ENCODE results near the gene PAAF1.

Gene PAAF1

DNA sequence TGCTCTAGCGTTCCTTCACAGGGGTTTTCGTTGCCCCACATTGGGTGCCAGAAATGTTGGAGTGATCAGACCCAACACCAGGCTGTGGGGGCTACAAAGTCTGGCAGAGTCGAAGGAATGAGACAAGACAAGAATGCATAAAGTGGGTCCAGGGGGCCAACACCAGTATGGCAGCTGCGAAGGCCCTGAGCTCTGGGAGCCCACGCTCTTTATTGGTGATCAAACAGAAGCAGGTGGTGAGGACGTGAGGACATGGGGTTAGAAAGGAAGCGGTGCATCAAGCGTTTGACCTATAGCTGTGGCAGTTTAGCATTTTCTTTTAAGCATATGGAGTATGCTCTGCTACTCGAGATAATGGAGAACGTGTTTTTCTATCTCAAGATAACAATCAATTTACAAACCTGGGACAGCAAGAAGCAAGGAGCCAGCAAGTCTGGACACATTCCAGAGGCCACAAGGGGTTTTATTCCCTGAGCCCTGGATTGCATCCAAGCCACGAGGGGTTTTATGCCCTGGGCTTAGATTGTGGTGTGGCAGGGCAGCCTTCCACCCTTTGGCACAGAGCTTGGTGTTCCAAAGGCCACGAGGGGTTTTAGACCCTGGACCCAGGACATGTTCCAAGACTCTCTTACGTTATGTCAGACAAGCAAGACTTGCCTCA is 70.1 kb downstream of the PAAF1 start:
- FAIRE-seq = no peak

DNA sequence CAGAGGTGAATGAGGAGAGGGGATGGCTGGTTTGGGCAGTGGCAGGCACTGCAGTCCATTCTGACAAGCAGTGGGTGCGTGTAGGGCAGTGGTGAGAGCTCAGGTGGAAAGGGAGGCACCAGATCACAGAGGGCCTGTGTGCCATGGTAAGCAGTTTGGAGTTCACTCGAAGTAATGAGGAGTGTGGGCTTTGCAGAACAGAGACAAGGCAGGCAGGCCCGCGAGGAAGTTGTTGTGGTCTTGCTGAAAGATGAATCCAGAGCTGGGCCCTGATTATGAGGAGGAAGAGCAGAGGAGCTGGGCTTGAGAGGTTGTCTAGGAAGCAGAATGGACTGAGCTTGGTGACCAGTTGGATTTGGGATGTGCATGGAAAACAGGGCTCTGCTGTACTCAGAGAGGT is 72.4 kb downstream of the PAAF1 start:
- no peak for FAIRE-seq

DNA sequence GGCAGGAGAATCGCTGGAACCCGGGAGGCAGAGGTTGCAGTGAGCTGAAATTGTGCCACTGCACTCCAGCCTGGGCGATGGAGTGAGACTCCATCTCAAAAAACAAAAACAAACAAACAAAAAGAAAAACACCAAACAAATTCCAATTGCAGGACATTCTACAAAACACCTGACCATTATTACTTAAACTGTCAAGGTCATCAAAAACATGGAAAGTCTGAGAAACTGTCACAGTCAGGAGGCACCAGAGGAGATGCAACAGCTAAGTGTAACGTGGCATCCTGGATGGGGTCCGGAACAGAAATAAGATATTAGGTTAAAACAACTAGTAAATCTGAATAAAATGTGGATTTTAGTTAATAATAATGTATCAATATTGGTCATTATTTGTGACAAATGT is 73.1 kb downstream of the PAAF1 start:
- FAIRE-seq = no peak

DNA sequence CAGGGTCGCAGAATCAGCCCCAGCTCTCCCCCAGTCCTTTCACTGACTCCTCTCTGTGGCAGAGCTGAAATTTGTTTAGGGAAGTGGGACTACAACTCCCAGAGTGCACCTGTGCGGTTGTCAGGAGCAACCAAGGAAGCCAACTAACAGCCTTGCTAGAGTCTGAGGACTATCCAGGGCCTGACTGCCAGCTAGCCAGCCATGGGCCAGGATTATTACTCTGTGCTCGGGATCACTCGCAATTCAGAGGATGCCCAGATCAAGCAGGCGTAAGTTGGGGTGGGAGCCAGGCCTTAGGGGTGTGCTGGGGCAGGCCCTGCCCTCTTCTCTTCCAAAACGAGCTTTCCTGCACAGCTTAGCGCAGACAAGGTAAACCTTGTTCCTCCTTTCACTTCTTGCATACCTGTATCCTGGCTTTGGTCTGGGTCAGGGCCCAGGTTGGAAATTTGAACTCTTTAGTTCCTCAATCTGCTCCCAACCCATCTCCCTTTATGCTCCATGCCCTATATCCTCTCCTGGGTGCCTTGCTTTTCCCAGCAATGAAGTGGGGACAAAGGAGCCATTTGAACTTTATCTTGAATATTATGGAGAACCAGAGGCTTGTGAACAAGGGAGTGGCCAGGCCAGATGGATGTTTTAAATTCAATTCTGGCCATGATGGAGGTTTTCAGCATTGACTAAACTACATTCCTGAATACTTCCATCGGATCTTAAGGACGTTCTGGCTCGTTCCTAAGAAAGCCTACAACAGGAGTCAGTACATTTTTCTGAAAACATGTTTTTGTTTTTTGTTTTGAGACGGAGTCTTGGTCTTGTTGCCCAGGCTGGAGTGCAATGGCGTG is 74.3 kb downstream of the PAAF1 start, which contains the start of gene DNAJB13:
Gene DNAJB13 (plus strand): TSS at position 158 of the 842 bp plus-strand sequence. CDS start 44 bp downstream, at position 202.
- no peak for FAIRE-seq

DNA sequence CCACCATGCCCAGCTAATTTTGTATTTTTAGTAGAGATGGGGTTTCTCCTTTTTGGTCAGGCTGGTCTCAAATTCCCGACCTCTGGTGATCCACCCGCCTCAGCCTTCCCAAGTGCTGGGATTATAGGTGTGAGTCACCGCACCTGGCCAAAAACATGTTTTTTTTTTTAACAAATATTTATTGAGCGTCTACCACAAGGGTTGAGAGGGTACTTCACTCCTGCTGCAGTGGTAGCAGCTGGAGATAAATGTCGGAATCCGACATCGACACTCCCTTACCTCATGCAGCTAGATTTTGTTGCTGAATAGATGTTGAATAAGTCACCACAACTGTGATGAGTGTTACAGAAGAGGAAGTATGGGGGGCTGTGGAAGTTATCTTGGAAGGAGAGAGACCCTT is 75.0 kb downstream of the PAAF1 start:
- FAIRE-seq = no peak

DNA sequence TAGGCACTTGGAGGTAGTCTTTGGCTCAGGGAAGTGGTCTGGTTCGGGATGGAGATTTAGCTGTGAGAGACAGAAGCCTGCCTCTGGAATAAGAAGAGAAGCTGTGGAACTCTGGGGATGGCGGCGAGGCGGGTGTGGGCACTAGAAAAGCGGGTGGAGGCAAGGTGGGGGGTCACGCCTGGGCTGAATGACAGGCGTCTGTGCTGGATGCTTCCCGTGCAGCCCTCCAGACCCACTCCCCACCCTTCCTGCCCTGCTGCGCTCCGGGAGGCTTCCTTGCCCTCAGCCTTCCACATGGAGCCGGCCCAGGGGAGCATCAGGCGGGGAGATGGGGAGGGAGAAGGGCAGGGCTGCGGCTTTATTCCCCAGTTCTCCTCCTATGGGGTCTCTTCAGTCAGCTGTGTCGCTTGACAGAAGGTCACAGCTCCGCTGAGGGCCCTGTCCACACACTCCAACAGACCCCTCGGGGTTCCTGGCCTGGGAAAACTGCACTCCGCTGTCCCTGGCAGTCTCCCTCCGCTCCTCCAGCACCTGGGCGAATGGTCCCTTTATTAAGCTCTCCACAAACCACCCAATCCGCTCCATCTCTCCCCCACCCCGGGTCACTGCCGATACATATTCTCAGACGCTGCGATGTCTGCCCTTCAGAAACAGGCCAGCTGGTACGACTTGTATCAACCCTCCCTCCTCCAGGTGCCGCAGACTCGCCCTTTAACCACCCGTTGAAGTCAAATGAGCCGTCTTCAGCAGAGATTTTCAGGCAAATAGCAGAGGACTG is 80.3 kb downstream of the PAAF1 start:
- no peak for FAIRE-seq

DNA sequence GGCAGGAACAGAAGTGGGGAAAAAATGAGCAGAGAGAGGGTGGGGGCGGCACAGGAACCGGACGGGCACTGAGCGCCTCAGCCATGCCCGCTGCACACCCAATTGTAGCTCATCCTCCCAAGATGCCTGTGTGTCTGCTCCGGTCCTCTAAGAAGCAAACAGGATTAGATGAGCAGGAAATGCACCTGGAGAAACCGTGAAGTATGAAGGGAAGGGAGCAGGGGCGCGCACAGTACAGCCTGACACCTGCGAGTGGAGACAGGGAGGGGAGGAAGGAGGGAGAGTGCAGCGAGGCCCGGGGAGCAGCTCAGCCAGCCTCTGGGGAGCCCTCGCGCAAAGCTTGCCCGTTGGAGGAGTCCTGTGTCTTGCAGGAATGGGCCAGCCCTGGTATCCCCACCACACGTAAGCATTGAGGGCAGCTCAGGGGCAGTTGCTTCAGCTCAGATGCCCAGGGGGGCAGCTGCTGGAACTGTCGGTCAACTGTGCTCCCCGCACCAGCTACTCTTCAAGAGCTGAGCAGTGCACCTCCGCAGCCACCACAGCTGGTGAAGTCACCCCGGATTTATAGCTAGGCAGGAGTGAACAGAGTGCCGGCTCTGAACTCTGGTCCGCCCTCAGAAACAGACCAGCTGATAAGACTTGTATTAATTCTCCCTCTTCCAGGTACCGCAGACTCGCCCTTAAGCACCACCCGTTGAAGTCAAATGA is 81.0 kb downstream of the PAAF1 start:
- FAIRE-seq = no peak

DNA sequence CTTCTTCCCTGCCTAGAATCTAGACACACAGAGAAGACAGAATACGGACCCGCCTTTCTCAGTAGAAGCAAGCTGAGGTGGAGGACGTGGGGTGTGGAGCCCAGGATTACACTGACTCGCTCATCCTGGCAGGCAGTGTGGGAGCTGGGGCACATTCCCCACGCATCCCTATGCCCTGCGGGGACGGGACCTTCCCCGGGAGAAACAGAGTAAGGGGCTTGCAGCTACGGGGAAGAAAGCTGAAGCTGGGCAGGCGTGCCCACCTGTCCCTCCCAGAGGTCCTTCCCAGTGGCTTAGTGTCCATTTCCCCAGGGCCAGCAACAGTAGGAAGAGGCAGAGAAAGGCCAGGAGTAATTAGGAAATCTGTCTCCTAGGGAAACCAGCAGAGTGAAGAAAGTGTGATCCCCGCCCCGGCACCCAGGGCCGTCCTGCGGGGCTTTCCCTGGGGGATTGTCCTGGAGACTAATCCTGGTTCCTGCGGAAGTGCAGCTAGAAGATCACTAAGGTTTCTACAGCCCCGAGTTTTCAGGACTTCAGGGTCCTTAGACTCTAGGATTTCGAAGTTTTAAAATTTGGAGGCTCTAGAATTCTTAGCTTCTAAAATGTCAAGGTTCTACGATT is 81.8 kb downstream of the PAAF1 start:
- FAIRE-seq = no peak

DNA sequence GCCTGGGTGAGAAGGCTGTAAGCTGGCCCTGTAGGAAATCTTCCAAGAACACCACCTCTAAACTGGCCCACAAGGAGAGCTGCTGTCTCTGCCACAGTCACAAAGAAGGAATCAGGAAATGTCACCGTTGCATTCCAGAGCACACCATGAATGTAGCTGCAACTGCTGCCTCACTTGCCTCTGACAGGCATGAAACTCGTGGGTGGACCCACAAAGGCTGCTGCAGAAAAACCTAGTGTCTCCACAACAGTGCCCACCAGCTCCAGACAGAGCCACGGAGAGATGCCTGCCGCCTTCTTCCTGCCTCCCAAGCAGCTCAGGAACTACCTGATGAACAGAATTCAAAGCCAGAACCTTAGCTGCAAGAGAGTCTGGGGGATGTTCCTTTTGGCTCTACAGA is 84.5 kb downstream of the PAAF1 start:
- no peak for FAIRE-seq

DNA sequence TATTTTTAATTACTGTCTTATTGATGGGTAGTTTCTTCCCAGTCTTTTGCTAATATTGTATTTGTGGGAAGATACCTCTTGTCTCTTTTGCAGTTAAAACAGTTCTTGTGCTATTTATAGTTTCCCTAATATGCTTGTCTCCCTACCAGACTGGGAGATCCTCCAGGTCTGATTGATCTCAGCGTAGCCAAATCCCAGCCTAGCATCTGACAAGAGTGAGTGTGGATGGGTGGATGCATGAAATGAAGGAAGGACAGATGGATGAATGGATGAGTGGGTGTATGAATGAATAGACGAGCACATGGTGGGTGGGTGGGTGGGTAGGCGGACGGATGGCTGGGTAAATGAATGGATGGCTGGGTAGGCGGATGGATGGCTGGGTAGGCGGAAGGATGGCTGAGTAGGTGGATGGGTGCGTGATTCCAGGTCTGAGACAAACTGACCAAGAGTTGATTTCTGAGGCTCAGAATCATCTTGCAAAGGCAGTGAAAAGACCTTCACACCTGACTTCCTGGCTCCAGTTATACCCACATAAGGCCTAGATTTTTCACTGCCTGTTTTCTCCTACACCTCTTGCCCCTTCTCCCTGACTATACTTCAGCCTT is 85.4 kb downstream of the PAAF1 start:
- no peak for FAIRE-seq

DNA sequence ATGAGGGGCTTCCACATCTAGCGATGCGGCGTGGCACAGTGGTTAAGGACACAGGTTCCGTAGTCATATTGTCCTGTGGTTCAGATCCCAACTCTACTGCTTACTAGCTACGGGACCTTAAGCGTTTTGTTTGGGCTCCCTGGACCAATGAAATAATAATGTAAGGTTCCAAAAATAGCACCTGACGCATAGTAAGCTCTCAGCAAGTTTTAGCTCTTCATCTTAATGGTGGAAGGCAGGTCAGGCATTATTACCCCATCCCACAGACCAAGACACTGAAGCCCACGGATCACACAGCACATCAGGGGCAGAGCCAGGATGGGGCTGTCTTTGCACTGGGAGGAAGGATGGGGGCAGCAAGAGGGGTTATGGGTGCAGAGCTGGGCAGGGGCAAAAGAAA is 87.1 kb downstream of the PAAF1 start:
- no peak for FAIRE-seq

DNA sequence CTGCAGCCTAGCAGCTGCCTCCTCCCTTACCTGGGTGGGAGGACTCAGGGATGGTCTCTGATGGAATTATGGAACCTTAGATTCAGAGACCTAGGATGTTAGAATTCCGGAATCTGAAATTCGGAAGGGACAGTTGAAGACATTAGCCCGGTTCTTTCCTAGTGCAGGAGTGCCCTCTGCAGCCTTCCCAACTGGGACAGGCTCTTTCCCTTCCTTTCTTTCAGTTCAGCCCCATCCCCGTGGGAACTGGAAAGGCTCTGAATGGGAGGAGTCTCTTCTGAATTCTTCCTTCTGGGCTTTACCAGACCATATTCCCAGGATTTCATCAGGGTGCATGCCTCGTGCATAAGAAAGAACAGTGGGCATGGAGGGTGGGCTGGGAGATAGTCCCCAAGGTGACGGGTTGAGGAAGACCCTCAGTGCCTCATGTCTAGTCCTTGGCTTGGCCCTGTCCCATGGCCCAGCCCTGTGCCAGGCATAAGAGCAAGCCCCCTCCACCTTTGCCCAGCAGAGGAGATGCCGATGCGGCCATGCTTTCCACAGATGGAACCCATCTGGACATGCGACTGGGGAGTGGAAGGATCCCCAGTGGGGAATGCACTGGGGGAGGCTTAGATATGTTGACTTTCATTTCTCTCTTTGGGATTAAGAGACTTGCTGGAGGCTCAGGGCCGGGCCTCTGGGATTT is 88.4 kb downstream of the PAAF1 start:
- FAIRE-seq = no peak

DNA sequence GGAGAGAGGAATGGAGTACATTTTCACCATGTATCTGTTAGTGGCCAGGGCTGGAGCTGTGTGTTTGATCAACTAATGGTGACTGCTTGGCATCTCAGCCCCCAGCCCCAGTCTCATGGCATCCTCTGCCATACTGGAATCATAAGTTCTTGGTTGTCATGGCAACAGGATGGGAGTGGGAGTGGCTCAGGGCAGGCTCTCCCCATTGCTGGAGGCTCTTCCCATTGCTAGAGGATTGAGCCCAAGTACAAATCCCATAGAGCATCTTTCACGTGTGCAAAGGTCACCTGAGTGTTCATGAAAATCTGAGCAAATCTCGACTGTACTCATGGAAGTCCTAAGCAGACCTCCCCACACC is 88.9 kb downstream of the PAAF1 start:
- FAIRE-seq = no peak

DNA sequence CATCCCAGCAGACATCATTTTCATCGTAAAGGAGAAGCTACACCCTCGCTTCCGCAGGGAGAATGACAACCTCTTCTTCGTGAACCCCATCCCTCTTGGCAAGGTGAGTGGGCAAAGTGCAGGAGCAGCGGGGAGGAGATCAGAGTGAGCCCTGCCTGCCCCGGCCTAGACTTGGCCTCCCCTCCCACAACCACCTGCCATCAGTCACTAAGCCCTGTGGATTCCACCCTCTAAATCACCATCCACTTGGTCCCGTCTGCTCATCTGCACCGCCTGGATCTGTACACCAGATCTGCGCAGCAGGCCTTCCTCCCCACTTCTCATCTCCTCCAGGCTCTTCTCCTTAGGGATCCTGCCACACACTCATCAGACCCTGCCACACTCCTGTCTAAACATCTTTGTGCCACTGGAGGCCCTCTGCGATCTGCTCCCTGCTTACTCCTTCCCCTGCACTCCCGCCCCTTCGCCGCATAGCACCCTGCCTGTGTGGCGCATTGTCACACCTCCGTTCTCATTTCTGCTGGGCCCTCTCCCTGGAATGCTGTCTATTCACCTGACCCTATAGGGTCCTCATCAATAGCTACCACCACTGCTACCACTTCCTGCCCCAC is 91.7 kb downstream of the PAAF1 start:
- FAIRE-seq = no peak

DNA sequence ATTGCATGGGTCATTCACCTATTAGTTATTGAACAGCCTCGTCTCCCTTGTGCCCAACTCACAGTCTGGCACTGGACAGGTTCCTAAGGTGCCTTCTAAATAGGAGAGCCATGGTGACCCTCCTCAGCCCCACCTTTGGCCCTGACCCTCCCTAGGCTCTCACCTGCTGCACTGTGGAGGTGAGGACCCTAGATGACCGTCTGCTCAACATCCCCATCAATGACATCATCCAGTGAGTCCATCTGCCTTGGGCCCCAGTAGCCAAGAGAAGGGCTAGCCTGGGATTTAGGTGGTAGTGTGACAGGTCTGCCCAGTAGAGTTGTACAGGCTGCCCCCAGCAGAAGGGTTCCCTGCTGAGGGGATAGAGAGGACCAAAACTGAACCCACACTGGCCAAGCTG is 92.3 kb downstream of the PAAF1 start:
- FAIRE-seq = no peak

DNA sequence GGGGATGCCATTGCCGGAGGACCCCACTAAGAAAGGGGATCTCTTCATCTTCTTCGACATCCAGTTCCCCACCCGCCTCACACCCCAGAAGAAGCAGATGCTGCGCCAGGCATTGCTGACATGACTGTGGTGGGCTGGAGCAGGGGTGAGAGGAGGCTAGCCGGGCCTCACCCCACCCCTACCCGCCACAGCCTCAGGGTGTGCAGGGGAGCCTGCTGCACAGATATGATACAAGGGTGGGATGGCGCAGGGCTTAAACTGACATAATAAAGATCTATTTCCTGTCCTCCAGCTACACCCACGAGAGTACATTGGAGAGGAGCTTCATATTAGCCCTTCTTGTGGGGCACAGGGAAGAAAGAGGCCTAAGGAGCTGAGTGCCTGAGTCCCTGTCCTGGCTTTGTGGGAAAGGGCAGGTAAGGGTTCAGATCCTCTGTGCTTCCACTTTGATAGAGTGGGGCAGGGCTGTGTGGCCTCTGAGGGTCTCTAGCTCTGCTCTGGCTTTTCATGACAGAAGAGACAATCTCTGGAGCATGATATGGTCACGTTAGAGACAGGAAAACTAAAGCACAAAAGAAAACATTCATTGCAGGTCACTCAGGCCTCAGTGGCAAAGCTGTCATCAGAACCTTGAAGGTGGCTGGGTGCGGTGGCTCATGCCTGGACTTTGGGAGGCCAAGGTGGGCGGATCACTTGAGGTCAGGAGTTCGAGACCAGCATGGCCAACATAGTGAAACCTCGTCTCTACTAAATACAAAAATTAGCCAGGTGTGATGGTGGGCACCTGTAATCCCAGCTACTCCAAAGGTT is 93.4 kb downstream of the PAAF1 start:
- no peak for FAIRE-seq

DNA sequence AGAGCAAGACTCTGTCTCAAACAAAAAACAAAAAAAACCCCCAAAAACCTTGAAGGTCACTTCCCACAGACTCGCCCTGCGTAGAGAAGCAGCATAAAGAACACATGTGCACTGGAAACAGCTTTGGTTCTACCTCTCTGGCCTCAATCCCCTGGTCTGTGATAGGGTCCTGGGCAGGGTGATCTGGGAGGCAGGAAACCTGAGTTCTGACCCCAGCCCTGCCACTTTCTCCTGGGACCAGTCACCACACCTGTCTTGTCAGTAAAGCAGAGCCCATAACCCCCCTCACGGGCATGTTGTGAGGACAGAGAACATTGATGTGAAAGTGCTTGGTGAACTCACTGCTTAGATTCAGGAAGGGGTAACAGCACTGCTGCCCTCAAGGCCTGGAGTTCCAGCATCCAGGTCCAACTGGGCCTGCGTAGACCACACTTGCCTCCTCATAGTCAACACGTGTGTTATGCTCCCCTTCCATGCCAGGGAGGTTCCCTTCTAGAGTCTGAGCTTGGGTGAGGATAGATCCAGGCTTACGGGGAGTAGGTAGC is 94.4 kb downstream of the PAAF1 start:
- no peak for FAIRE-seq

DNA sequence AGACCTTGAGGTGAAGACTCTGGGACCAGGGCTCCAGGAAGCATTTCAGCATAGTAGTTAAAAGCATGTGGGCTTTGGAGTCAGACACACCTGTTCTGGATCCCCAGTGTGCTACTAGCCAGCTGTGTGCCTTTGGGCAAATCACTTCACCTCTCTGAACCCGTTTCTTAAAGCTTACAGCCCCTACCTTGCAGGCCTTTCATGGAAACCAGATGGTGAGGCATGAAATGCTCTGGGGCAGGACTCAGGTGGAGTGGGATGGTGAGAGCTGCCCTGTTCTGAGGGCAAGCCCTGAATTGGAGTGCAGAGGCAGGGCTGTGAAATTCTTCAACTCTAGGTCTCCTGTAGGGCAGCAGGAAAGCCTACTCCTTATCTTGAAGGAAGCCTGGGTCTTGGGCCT is 95.4 kb downstream of the PAAF1 start:
- no peak for FAIRE-seq

DNA sequence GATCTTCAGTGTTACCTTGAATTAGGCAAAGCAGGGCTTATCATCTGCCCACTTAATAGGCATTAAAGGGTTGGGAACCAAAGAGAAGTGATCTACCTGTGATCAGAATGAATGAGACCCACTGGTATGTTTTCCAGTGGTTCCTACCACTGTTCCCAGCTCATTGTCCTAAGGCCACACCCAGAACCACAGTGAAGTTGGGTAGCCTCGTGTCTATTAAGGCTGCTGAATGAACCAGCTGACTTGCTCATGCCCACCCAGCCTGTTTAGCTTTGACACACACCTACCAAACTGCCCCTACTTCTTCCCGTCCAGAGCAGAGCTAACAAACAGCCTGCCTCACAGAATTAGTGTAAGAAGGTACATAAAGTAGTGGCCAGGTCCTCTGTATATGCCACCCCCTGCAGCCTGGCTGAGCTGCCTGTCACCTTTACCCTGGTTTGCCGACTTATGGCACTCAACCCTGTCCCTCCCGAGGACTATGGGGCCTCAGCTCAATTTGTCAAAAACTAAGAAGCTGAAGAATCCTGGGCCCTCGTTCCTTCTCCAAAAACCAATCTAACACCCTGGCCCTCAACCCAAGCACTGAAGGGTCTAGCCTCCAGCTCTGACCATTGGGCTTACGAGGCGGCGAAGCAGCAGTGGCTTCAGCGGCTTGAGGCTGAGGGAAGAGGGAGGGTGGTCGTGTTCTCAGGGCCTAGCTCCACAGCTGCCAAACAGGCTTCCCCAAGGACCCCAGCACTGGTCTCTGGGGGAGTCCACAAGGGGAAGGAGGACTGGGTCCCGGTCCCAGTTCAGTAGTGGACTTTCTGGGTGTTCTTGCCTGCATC is 96.0 kb downstream of the PAAF1 start:
- no peak for FAIRE-seq

All from endometrium (tissue), 2 donors.